GM08714 (cell line): Measurements from ENCODE around the gene RBM41.
"Not testable (repeated sequence)": the region's sequence is repeated elsewhere in the genome, so short reads cannot be mapped to it uniquely, and the experiment has no call there.

Experiments used
- H3K4me3 ChIP-seq: fragments of 200-500 bp; sonication (Bioruptor generic); 2 replicates; pipeline ENCODE4 v1.5.1; 2014; ENCODE audit warnings: mild to moderate bottlenecking, low read length, inconsistent platforms
- ZNF274 ChIP-seq: IDR thresholded peaks from 2 replicates; pipeline ENCODE4 v1.6.1; 2012; ENCODE audit warnings: mild to moderate bottlenecking, low read depth, low read length

RBM41 gene

DNA sequence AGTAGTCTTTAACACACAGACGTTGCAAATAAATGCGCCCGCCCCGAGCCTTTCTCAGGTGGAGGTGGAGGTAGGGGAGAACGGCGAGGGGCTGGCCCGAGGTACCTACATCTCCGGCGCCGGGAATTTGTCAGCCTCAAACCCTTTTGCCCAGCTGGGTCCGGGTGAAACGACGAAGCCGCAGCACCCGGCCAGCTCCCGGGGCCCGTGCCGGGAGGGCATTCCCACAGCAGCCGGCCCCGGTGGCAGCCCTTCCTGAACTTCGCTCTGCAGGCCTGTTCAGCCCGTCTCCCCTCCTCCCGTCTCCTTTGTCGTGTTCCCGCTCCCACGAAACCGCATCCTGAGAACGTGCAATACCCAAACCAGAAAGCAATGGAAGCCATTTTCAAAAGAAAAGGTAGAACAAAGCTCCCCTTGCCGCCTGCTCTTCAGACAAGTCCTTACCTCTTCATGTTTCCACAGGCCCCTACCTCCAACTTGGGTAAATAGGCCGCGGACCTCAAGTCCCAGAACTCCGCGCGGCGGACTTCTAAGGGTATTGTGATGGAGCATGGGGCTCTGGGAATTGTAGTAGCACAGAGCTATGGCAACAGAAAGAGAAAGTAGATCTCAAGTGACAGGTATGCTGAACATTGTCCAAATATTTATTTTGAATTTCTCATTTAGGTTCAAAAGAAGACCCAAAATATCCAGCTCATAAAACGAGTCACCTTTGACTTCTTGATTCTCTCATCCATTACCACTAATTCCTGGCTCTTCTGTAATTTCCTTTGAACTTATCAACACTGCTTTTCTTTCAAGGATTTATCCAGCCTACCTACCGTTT, at the start of gene RBM41:
Gene RBM41, minus strand, starts transcription at position 501 of the 826 bp plus-strand sequence. Its CDS starts 49 bp downstream, at position 452.
- H3K4me3 ChIP-seq: peak within 1 kb of the TSS; percentile 61
- TF ChIP-seq ZNF274: no peak

DNA sequence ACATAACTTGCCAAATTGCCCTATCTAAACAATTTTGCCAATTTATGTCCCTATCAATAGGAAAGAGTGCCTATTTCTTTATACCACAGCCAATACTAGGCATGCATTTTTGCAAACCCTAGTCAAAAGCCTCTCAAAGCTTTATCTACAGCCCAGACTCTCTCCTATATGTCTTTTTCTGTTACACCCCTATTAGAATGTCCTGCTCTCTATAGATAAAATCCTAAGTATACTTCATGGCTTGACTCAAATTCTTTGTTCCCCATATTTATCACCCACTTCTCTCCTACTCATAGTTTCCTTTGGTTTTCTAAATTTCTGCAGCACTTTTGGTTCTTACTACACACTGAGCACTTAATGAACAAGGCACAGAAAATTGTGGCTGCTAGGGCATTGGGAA, 49.6 kb upstream of the RBM41 start:
- TF ChIP-seq ZNF274: no peak
- no peak overlapping the region for H3K4me3 ChIP-seq

DNA sequence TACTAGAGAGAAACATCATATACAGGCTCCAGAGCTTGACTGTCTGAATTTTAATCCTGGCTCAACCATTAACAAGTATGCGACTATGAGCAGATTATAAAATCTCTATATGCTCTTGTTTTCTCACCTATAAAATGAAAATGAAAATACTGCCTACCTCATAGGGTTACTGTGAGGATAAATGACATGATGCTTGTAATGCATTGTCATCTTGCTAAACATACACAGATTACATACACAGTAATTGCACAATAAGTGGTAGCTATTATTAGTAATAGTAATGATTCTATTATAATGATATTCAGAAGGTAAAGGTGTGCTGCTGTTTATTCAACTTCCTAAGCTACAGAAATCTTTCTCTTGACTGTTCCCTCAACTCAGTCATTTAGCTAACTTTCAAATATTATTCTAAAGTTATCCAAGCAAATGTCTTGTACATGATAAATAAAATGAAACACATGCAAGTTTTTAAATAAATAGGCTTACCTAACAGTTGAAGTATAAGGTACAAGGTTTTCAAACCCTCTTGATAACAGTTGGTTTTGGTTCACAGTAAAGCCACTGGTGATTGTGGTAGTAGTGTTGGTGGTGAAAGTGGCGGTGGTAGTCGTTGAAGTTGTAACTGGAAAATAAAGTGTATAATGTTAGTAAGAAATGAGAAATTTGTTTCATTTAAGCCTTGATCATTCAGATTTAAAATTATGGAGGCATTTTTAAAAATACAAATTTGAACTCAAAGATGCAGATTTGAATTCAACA, 48.7 kb upstream of the RBM41 start:
- no peak overlapping the region for H3K4me3 ChIP-seq

DNA sequence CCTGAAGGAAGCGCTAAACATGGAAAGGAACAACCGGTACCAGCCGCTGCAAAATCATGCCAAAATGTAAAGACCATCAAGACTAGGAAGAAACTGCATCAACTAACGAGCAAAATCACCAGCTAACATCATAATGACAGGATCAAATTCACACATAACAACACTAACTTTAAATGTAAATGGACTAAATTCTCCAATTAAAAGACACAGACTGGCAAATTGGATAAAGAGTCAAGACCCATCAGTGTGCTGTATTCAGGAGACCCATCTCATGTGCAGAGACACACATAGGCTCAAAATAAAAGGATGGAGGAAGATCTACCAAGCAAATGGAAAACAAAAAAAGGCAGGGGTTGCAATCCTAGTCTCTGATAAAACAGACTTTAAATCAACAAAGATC, 39.0 kb upstream of the RBM41 start:
- not testable (repeated sequence) for H3K4me3 ChIP-seq

More for the DNA sequence above, 48.7 kb upstream of the RBM41 start:
- no peak for TF ChIP-seq ZNF274

DNA sequence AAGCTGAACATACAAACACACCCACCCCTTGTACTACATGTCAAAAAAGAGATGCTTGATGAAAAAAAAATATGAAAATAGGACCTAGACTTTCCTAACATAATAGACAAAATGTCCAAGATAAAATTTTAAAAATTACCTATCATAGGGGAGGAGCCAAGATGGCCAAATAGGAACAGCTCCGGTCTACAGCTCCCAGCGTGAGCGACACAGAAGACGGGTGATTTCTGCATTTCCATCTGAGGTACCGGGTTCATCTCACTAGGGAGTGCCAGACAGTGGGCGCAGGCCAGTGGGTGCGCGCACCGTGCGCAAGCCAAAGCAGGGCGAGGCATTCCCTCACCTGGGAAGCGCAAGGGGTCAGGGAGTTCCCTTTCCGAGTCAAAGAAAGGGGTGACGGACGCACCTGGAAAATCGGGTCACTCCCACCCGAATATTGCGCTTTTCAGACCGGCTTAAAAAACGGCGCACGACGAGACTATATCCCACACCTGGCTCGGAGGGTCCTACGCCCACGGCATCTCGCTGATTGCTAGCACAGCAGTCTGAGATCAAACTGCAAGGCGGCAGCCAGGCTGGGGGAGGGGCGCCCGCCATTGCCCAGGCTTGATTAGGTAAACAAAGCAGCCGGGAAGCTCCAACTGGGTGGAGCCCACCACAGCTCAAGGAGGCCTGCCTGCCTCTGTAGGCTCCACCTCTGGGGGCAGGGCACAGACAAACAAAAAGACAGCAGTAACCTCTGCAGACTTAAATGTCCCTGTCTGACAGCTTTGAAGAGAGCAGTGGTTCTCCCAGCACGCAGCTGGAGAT, 37.2 kb upstream of the RBM41 start:
- 0 out of 2 replicates have a peak overlapping the region, but pooled peaks have one; percentile 25 for H3K4me3 ChIP-seq

DNA sequence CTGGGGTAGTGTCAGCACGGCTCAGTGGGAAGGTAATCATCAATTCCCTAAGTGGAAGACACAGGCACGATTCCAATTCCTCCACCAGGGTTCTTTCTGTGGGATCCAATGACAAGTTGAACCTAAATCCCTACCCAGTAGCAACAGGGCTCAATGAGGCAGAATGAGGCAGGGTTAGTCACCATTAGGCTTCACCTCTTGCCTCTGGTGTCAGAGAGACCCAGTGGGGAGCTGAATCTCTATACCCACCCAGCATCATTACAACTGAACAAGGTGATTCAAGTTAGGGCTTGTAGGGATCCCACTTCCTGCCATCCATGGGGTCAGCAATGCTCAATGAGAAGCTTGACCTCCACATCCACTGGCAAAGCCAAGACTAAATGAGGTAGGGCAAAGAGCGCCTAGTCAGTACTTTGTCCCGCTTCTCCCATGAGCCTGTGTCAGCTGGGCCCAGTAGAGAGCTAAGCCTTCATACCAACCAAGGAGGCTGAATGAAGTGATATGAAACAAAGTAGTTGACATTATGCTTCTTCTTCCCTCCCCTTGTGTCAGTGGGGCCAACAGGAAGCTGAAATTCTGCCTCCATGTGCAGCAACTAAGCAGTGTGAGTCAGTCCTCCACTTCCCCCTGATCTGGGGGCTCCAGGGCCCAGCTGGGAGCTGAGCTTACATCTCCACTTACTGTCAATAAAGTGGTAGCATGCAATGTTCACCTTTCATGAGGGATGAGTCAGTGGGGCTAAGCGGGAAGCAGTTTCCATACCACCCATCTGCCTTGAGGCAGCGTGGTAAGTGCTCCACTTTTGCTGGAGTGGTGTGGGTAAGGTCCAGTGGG, 36.4 kb upstream of the RBM41 start:
- no peak overlapping the region for H3K4me3 ChIP-seq
- no peak for TF ChIP-seq ZNF274

DNA sequence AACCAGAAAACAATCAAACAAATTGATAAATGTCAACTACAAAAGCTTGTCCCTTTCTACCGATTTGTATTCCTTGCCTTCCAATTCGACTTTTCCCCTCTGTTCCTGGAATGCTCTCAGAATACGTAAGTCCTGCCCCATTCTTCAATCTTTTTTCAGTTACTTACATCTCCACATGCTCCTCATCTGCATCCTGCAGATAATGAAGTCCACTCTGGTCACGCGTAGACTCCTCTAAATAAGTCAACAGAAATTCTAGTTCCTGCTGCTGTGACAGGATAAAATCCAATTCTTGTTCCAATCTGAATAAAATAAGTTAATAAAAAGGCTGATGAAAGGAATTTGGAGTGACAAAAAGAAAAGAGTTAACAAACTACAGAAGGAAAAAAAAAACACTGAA, 34.4 kb upstream of the RBM41 start:
- H3K4me3 ChIP-seq: no peak overlapping the region
- TF ChIP-seq ZNF274: no peak

DNA sequence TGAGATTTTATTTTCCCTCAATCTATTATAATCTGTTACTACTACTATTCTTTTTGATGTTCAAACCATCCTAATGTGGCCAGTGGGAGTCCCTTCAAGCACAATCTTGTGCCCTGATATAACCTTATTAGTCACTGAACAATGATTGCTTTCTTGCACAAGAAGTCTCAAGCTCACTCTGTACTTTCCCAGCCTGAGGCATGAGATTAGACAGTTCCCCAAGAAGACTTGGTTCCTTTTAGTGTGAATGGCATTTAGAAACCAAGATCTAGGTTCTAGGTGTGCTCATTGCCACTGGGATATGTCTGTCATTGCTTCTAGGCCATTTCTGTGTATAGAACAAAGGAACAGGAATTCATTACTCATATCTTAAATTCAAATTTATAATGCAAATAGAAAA, 28.0 kb upstream of the RBM41 start:
- no peak overlapping the region for H3K4me3 ChIP-seq
- no peak for TF ChIP-seq ZNF274

DNA sequence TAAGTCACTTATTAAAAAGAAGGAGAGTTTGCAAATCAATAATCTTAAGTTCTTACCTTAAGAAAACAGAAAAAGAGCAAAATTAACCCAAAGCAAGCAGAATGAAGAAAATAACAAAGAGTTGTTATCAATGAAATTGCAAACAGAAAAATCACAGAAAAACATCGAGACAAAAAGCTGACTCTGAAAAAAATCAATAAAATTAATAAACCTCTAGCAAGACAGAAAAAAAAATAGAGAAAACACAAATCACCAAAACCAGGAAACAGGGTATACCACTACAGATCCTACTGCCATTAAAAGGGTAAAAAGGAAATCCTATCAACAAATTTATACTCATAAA, 17.3 kb upstream of the RBM41 start:
- H3K4me3 ChIP-seq: no peak overlapping the region
- TF ChIP-seq ZNF274: no peak

DNA sequence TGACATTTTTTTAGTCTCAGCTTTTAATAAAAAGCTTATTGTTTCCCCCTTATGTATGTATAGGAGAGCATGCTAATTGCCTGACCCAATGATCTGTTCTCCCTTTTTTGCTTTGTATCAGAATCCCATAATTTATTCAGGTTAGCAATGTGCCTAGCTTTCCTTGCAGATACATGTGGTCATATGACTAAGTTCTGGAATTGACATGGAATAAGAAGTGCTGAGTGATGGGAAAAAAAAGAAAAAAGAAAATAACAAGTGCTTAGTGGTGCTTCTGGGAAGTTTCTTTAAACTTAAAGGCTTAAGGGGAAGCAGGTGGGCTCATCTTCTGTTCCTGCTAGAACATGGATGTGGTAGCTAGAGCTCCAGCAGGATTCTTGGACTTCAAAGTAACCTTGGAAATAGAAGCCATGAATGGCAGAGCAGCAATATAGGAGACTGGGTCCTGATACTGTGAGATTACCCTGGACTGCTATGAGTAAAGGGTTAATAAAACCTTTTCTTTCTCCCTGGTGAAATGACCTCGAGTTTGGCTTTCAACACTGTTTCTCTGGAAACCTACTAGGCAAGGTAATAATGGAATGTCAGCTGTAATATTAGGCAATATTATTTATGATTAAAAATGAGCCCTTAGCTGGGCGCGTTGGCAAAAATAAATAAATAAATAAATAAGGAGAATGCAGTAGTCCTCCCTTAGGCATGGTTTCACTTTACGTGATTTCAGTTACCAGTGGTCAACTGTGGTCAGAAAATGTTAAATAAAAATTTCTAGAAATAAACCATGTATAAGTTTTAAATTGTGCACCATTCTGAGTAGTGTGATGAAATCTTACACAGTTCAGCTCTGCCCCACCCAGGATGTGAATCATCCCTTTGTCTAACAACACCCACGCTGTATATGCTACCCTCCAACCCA, 16.7 kb upstream of the RBM41 start:
- no peak for TF ChIP-seq ZNF274
- H3K4me3 ChIP-seq: no peak overlapping the region

DNA sequence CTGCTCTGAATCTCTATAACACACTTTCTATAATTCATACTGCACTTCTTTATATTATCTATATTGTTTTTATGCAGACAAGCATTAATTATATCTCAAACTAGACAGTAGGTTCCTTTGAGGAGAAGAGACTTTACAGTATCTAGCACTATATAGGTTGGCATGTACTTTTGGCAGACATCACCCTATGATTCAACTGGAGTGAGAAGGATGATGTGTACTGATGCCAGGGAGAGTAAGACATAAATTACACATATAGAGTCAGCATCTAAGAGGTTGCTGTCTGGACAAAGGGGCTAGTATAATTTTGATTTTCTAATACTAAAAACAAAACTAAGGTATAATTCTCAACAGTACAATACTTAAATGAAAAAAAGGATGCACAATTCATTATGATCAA, 5.1 kb upstream of the RBM41 start:
- no peak overlapping the region for H3K4me3 ChIP-seq
- TF ChIP-seq ZNF274: no peak

DNA sequence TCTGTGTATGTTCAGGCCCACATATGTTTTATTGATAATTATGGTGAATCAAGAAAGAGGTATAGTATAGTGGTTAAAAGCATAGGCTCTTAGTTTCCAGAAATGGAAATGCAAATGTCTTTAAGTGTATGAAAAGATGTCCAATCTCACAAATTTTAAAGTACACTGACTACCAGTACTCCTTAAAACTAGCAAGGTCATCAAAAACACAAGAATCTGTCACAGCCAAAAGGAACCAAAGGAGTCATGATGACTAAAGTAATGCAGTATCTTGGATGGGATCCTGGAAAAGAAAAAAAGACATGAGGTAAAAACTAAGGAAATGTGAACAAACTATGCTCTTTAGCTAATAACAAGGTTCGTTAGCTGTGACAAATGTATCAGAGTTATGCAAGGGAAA, 661 bp upstream of the RBM41 start:
- TF ChIP-seq ZNF274: no peak
- H3K4me3 ChIP-seq: peak overlapping the region; percentile 61; the same call in 1 of the 2 replicates

DNA sequence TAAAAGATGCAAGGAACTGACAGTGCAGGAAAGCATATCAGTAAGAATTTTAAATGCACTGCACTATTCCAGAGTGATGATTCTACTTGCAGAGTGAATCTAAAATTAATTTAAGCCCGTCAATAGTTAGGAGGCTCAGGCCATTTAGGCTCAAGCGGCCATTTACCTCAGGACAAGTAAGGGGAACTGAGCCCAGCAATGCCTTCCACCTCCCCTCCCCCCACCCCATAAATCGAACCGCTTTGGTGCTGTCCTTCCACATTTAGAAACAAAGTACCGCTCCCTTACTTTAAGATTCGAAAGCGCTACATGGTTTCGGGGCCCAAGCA, 665 bp downstream of the RBM41 start:
- TF ChIP-seq ZNF274: no peak
- peak overlapping the region; percentile 61 for H3K4me3 ChIP-seq
